ENCODE measurements around the gene TRAPPC10.

TRAPPC10 gene

GRCh38 chr21:43970551-43970950 lies 41.6 kb upstream of the TRAPPC10 start:
- TF ChIP-seq CTCF (IDR thresholded peaks at IDR 0.05; ENCODE audit: low read depth, low read length), result no peak
- H3K4me3 ChIP-seq (ENCODE audit: low read depth, low read length), result no peak overlapping the region

- H3K4me3 ChIP-seq (ENCODE audit: low read depth, low read length), result no peak overlapping the region
- no peak for TF ChIP-seq CTCF (IDR thresholded peaks at IDR 0.05; ENCODE audit: low read depth, low read length)
Observed at GRCh38 chr21:43971201-43971991, 40.7 kb upstream of the TRAPPC10 start.

GRCh38 chr21:43971992-43972255 lies 40.2 kb upstream of the TRAPPC10 start:
- no peak overlapping the region for H3K4me3 ChIP-seq (ENCODE audit: low read depth, low read length)
- TF ChIP-seq CTCF (IDR thresholded peaks at IDR 0.05; ENCODE audit: low read depth, low read length), result no peak

- H3K4me3 ChIP-seq (ENCODE audit: low read depth, low read length), result no peak overlapping the region
- TF ChIP-seq CTCF (IDR thresholded peaks at IDR 0.05; ENCODE audit: low read depth, low read length), result no peak
Observed at GRCh38 chr21:43972850-43973633, 39.1 kb upstream of the TRAPPC10 start.

- no peak for TF ChIP-seq CTCF (IDR thresholded peaks at IDR 0.05; ENCODE audit: low read depth, low read length)
- no peak overlapping the region for H3K4me3 ChIP-seq (ENCODE audit: low read depth, low read length)
Observed at GRCh38 chr21:43973634-43973955, 38.5 kb upstream of the TRAPPC10 start.

- no peak for TF ChIP-seq CTCF (IDR thresholded peaks at IDR 0.05; ENCODE audit: low read depth, low read length)
Observed at GRCh38 chr21:43974791-43975468, 37.2 kb upstream of the TRAPPC10 start.

More at GRCh38 chr21:43974791-43975468, 37.2 kb upstream of the TRAPPC10 start:
- H3K4me3 ChIP-seq (ENCODE audit: low read depth, low read length), result no peak overlapping the region

Measured in WI38 (cell line).